GM21576 (cell line): ENCODE results near the gene EPB41L4B.

Source experiments
- ATAC-seq: cut with Tn5 transposase; IDR thresholded peaks from one replicate; pipeline ENCODE4 v1.9.1; 2021; ENCODE audit warnings: mild to moderate bottlenecking, moderate library complexity; ENCODE audit not compliant: unreplicated experiment

Gene EPB41L4B

DNA sequence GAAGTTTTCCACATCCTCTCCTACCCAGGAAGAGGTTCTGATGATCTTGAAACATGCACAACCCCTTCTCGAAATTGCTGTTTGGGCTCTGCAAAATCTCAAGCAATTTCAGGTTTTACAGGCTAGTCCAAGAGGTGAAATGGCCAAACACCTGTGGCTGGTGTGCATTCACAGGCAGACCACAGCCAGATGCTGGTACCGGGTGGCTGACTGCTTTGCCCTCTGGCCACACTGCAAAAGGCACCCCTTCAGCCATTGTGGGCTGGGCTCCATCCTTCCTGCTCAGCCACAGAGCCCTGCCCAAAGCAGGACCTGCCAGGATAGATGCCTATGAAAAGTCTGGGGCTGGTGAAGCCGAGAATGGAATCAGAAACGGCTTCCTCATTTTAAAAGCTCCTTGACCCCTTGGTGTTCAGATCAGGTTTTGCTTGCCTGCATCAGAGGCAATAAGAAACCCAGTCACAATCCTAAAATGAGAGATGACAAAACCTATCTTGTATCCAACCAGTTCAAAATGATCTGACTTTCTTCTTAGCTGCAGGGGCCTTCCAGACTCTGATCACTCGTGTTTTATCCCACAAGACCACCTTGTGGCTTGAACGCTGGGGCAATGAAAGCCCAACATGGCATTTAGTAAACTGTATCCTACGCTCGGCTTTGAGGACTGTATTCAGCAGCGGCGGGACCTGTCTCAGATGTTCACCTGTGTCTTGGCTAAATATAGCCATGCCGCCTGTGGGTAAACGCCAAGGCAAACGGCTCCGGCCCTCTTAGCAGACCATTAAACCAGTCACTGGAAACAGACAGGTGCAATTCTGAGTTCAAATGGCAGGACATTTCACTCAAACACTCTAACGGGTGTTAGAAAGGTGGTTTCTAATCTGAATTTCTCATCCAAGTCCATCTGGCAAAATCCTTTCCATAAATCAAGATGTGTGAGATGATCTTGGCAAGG lies 49.6 kb downstream of the EPB41L4B start:
- no peak for ATAC-seq

DNA sequence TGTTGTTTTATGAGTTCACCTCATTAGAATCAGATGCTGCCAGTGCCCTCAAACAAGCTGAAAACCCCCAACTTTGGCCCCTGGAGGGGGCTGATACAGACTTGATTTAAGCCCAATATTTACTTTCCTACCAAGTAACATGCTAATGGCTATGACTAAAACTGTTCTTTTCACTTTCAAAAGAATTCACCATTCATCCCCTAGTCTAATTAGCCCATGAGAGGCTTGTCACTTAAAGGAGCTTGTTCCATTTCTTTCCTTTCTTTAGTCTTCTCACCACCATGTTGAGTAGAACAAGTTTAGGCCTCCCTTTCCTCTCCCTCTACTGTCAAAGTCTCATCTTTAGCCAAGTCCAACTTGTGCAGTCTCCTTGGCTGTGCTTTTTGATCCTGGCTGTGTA lies 50.4 kb downstream of the EPB41L4B start:
- ATAC-seq = no peak

DNA sequence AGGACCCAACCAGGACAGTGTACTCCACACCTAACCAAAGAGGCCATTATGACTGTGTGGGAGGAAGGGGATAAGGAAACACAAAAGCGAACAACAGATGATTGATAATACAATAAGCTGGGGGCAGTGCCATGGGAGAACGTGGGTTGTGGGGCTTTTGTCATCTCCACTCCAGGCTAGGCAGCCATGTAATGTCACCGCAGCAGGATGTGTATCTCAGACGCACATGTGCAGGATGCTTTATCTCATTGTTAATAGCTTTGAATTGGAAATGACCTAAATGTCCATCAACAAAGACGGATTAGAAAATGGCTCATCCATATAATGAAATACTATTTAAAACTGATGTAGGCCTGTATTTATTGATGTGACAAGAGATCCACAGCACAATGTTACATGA lies 51.0 kb downstream of the EPB41L4B start:
- no peak for ATAC-seq

GRCh38 chr9:109269081-109269480 lies 51.8 kb downstream of the EPB41L4B start:
- no peak for ATAC-seq

- no peak for ATAC-seq
Measured at GRCh38 chr9:109267555-109267954, 53.3 kb downstream of the EPB41L4B start.

- no peak for ATAC-seq
Measured at GRCh38 chr9:109264877-109265587, 55.8 kb downstream of the EPB41L4B start.

DNA sequence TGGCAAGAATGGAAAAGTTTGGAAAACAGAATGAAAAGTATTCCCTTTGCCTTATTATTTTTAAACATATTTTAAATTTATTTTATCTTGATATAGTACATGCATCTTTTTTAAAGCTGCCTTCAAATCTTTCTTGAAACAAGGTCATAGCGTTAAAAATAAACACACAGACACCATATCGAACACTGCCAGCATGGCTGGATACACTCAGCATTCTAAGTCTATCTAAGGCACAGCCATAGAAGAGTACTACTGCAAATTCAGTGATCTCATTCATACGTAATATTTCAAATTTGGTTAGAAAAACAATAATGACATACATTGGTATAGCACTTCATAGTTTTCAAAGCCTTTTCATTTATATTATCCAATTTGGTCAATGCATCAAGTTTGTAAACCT lies 57.5 kb downstream of the EPB41L4B start:
- no peak for ATAC-seq

- no peak for ATAC-seq
Measured at GRCh38 chr9:109258481-109259302, 62.2 kb downstream of the EPB41L4B start.

- no peak for ATAC-seq
Measured at GRCh38 chr9:109256336-109256735, 64.5 kb downstream of the EPB41L4B start.

DNA sequence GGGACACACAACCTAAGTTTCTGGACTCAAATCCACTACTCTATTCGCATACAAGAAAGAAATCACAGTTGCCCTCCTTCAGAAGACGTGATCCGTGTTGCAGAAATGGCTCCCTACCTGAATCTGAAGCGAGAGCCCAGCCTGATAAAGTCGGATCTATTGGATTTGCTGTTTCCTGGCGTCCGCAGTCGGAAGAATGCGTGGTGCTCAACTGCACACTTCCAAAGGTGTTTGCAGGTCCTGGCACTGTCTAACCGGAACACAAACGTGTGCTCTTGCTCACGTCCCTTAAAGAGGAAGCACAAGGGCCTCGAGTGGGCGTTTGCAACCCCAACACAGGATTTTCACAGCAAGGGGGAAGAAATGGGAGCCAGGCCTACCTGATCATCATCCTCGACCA lies 65.5 kb downstream of the EPB41L4B start:
- ATAC-seq = no peak

DNA sequence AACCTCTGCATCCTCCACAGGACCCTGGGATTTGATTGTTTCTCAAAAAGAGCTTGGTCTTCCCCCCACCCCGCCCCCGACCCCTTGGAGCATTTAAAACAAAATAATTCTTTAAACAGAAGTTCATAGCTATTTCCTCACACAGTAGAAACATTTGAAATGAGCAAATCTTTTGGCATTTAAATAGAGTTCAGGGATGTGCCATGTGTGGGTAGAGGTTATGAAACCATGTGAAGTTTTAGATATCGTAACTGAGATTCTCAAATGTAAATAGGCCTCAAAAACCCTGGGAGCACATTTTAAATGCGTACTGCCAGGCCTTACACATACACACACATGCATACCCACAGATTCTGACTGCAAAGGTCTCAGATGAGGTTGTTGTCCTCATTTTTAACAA lies 66.5 kb downstream of the EPB41L4B start:
- no peak for ATAC-seq

- ATAC-seq = no peak
Measured at GRCh38 chr9:109253637-109254284, 67.1 kb downstream of the EPB41L4B start.

DNA sequence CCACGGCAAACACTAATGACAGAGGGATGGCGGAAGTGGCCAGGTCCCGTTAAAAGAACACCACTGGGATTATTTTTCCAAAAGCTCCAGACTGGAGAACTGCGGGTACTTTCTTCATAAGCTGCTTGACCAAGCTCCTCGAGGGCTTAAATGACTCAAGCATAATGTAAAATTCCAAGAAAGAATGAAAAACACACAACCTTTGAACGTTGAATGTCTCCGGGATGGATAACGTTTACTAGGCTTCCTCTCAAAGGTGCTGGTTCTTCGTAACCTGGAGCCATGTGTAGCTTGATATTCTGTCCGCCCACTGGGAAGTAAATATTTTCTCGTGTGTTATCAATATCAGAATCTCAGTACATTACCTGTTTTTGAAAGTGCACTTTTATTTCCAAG lies 67.6 kb downstream of the EPB41L4B start:
- no peak for ATAC-seq

DNA sequence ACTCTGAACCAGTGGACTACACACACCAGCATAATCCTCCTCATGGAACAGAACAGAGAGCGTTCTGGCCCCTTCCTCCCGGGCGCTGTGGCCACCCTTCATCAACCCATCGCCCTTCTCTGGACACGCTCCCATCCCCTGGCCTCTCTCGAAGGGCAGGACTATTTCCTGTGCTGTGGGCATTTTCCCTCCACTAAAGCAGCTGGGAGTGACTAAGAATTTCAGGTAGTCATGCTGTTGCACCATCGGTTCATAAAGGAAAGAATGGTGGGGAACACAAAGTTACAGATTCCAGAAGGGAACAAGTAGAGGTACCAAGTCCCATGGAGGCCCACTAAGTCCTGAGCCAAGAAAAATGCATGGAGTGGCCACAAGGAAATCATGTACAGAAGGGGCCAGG lies 68.6 kb downstream of the EPB41L4B start:
- ATAC-seq = no peak

DNA sequence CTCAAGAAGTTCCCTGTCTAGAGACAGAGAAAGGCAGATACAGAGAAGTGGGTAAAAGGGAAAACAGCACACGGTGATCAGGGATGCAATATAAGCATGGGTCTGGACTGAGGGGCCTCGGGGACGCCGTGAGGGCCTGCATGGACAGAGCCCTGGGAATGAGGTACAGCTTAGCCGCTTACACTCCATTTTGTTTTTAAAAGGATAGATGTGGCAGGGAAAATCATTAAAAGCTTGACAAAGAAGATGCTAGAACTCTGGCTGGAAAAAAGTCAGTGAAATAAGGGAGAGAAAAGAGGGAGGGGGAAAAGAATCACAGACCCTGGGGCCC lies 69.1 kb downstream of the EPB41L4B start:
- ATAC-seq = no peak

DNA sequence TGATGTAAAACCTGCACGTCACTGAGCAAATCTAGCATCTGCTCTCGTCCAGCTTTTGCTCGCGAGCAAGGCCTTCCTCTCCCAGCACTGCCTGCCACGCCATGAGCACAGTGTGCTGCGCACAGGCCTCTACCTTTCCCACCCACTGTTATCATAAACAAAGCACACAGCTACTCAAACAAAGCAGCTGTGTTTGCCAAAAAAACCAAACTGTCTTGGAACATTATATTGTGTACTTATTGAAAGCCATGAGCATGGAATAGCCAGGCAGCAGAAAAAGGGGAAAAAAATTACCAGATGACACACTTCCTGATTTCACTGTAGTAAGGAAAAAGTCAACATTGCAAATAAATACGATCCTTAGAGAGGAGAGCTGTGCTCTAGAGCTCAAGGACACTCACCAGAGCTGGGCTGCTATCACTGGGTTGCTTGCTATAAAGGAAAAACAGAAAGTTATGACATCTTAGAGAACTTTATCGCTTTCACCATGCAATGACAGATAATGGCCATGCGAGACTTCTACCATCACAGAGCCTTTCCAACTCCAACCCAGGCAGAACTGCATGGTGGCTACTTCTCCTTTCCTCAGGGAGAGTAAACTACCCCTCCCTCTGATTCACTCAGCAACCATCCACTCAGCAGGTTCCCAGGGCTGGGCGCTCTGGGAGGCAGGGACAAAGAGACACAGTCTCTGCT lies 69.6 kb downstream of the EPB41L4B start:
- ATAC-seq = no peak

GRCh38 chr9:109250771-109251079 lies 70.1 kb downstream of the EPB41L4B start:
- no peak for ATAC-seq

DNA sequence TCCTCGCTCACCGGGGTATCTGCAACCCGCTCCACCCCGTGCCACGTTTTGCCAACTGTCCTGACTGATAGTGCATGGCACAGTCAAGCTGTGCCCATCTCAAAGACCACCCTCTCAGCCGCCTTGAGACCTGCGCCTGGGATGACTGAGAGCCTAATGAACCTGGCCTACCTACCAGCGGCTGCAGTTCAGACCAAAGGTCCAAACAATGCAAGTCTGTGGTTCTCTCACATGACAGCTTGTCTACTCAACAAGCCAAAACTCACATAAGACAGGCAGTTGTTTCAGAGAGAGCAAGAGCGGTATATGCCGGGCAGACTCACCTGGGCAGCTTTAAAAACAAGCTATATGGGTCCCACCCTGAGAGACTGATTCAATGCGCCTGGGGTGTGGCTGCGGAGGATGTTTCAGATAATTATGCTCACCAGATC lies 70.5 kb downstream of the EPB41L4B start:
- no peak for ATAC-seq

DNA sequence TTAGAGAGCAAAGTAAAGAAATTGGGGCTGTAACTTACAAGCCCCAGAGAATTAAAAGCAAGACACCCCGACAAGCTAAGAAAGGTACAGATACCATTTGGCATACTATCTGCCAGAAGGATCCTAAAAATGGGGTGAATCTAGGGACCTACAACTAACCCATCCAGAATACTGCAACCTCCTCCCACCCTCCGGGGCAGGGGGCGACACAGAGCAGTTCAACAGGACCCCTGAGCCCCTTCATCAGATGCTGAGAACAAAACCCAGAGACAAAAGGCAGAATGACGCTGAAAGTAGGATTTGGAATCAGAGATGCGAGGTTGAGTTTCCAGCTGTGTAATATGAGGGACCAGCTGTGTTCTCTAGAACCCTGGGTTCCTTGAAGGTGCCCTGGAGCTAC lies 71.2 kb downstream of the EPB41L4B start:
- no peak for ATAC-seq

GRCh38 chr9:109248133-109248581 lies 72.7 kb downstream of the EPB41L4B start:
- no peak for ATAC-seq
